ENCODE data around the gene TRAPPC6A. TPM values are rescaled to one million over a fixed set of nuclear protein-coding genes. Genes with fewer than 3 reads are reported as not detected.

The TRAPPC6A gene
- total RNA-seq, 1 experiment from 2014 or later = 39.3 TPM

GRCh38 chr19:45114116-45114515 is 63.9 kb downstream of the TRAPPC6A start:
- no peak for DNase-seq
- no peaks in the 10 kb centered on the region for H3K36me3 ChIP-seq (replicated peaks; ENCODE audit: control insufficient read depth, insufficient read depth, low read length)
- no peak overlapping the region for H3K4me3 ChIP-seq (ENCODE audit: insufficient read depth, low read depth, low read length)
- H3K27me3 ChIP-seq (ENCODE audit: control insufficient read depth, insufficient read depth, low read length) = no peaks in the 10 kb centered on the region

GRCh38 chr19:45113628-45114027 is 64.4 kb downstream of the TRAPPC6A start:
- Histone ChIP-seq H3K27me3 (ENCODE audit: control insufficient read depth, insufficient read depth, low read length) (no peaks in the 10 kb centered on the region), H3K4me3 (ENCODE audit: insufficient read depth, low read depth, low read length) (no peak overlapping the region), H3K36me3 (replicated peaks; ENCODE audit: control insufficient read depth, insufficient read depth, low read length) (no peaks in the 10 kb centered on the region)
- no peak for DNase-seq

Other genes starting within 250 kb of the TRAPPC6A start
- not detected in 2 replicates for gene APOC4, start 236.0 kb downstream of the TRAPPC6A start, total RNA-seq (2014; rRNA removed; shearing (Covaris generic))
- not detected in 2 replicates for gene APOC2, start 232.2 kb downstream of the TRAPPC6A start, total RNA-seq (2014; rRNA removed; shearing (Covaris generic))
- 38.5 and 64.1 TPM in 2 replicates for gene CLPTM1, start 222.9 kb downstream of the TRAPPC6A start, total RNA-seq (2014; rRNA removed; shearing (Covaris generic))
- 2.7 and 4.1 TPM in 2 replicates for gene RELB, start 176.8 kb downstream of the TRAPPC6A start, total RNA-seq (2014; rRNA removed; shearing (Covaris generic))
- 31.4 and 35.2 TPM in 2 replicates for gene CLASRP, start 139.2 kb downstream of the TRAPPC6A start, total RNA-seq (2014; rRNA removed; shearing (Covaris generic))
- gene ZNF296, start 101.8 kb downstream of the TRAPPC6A start, total RNA-seq (2014; rRNA removed; shearing (Covaris generic)) = 2.6 and 4.2 TPM in 2 replicates
- gene GEMIN7, start 99.0 kb downstream of the TRAPPC6A start, total RNA-seq (2014; rRNA removed; shearing (Covaris generic)) = 72.2 and 77.0 TPM in 2 replicates
- 30.0 and 32.9 TPM in 2 replicates for gene PPP1R37, start 85.1 kb downstream of the TRAPPC6A start, total RNA-seq (2014; rRNA removed; shearing (Covaris generic))
- gene NKPD1, start 17.3 kb downstream of the TRAPPC6A start, total RNA-seq (2014; rRNA removed; shearing (Covaris generic)) = 0.24 and 0.70 TPM in 2 replicates
- 3.4 and 4.3 TPM in 2 replicates for gene BLOC1S3, start 547 bp upstream of the TRAPPC6A start, total RNA-seq (2014; rRNA removed; shearing (Covaris generic))
- gene EXOC3L2, start 67.2 kb upstream of the TRAPPC6A start, total RNA-seq (2014; rRNA removed; shearing (Covaris generic)) = 2.2 and 5.4 TPM in 2 replicates
- 16.1 and 26.5 TPM in 2 replicates for gene MARK4, start 73.0 kb upstream of the TRAPPC6A start, total RNA-seq (2014; rRNA removed; shearing (Covaris generic))
- not detected in 2 replicates for gene CKM, start 144.6 kb upstream of the TRAPPC6A start, total RNA-seq (2014; rRNA removed; shearing (Covaris generic))
- gene KLC3, start 162.5 kb upstream of the TRAPPC6A start, total RNA-seq (2014; rRNA removed; shearing (Covaris generic)) = 1.6 and 1.8 TPM in 2 replicates
- 48.7 and 54.2 TPM in 2 replicates for gene ERCC2, start 192.3 kb upstream of the TRAPPC6A start, total RNA-seq (2014; rRNA removed; shearing (Covaris generic))
- 12.8 and 18.9 TPM in 2 replicates for gene PPP1R13L, start 226.8 kb upstream of the TRAPPC6A start, total RNA-seq (2014; rRNA removed; shearing (Covaris generic))
- 35.8 and 39.6 TPM in 2 replicates for gene POLR1G, start 228.4 kb upstream of the TRAPPC6A start, total RNA-seq (2014; rRNA removed; shearing (Covaris generic))
- gene ERCC1, start 245.7 kb upstream of the TRAPPC6A start, total RNA-seq (2014; rRNA removed; shearing (Covaris generic)) = 68.5 and 76.6 TPM in 2 replicates

Data from H7 (cell line).